Central memory CD8-positive, alpha-beta T cell (primary cell): ENCODE data around the gene MLST8.

ENCODE experiments used
- ATAC-seq: fragments of 150-1000 bp; cut with Tn5 transposase; replicated peaks from 2 replicates; pipeline ENCODE4 v1.10.0; 2022; ENCODE audit warnings: mild to moderate bottlenecking, moderate FRiP score, moderate number of reproducible peaks; ENCODE audit not compliant: poor library complexity, severe bottlenecking; ENCODE audit errors: extremely low read depth
- DNase-seq, 2 donors: peaks; one replicate each; pipeline ENCODE4 v3.0.0; 2021; ENCODE audit warnings: low spot score in 2 of 2
- H3K27ac Mint-ChIP-seq: one replicate; pipeline ENCODE4 v1.8.0; 2022; ENCODE audit warnings: low read depth, mild to moderate bottlenecking, moderate library complexity, mixed read lengths
- H3K27me3 Mint-ChIP-seq: one replicate; pipeline ENCODE4 v1.8.0; 2022; ENCODE audit warnings: mixed read lengths
- H3K36me3 Mint-ChIP-seq: one replicate; pipeline ENCODE4 v1.8.0; 2022; ENCODE audit warnings: mild to moderate bottlenecking, moderate library complexity, mixed read lengths; ENCODE audit not compliant: insufficient read depth
- H3K4me1 Mint-ChIP-seq: one replicate; pipeline ENCODE4 v1.8.0; 2022; ENCODE audit warnings: mixed read lengths
- H3K4me3 Mint-ChIP-seq: one replicate; pipeline ENCODE4 v1.8.0; 2022; ENCODE audit warnings: mild to moderate bottlenecking, moderate library complexity, mixed read lengths
- H3K9me3 Mint-ChIP-seq: one replicate; pipeline ENCODE4 v1.8.0; 2022; ENCODE audit warnings: mixed read lengths

MLST8 gene

GRCh38 chr16:2188395-2188794 is 16.9 kb upstream of the MLST8 start:
- Mint-ChIP-seq H3K27ac (no peak overlapping the region), H3K36me3 (peaks cover 2% of the 10 kb centered on the region), H3K9me3 (no peaks in the 10 kb centered on the region), H3K27me3 (no peaks in the 10 kb centered on the region), H3K4me1 (no peaks in the 10 kb centered on the region), H3K4me3 (no peak overlapping the region)
- DNase-seq (no peak), ATAC-seq (no peak)

GRCh38 chr16:2189252-2189893 is 15.9 kb upstream of the MLST8 start:
- no peaks in the 10 kb centered on the region for H3K9me3 Mint-ChIP-seq
- H3K4me1 Mint-ChIP-seq = no peaks in the 10 kb centered on the region

GRCh38 chr16:2190002-2190658 is 15.1 kb upstream of the MLST8 start:
- DNase-seq = no peak
- no peak for ATAC-seq
- Mint-ChIP-seq H3K36me3 (peaks cover 3% of the 10 kb centered on the region), H3K4me3 (no peak overlapping the region), H3K27me3 (peaks cover 9% of the 10 kb centered on the region), H3K27ac (no peak overlapping the region), H3K9me3 (no peaks in the 10 kb centered on the region), H3K4me1 (no peaks in the 10 kb centered on the region)

More at GRCh38 chr16:2189252-2189893, 15.9 kb upstream of the MLST8 start:
- no peak overlapping the region for H3K27ac Mint-ChIP-seq
- H3K27me3 Mint-ChIP-seq = peaks cover 1% of the 10 kb centered on the region
- DNase-seq (no peak), ATAC-seq (no peak)
- H3K36me3 Mint-ChIP-seq = peaks cover 2% of the 10 kb centered on the region
- H3K4me3 Mint-ChIP-seq = no peak overlapping the region

- H3K27me3 Mint-ChIP-seq = peaks cover 12% of the 10 kb centered on the region
- peaks cover 3% of the 10 kb centered on the region for H3K36me3 Mint-ChIP-seq
- no peak for ATAC-seq
- no peak overlapping the region for H3K4me3 Mint-ChIP-seq
- H3K27ac Mint-ChIP-seq = no peak overlapping the region
- no peaks in the 10 kb centered on the region for H3K9me3 Mint-ChIP-seq
- no peak for DNase-seq
- H3K4me1 Mint-ChIP-seq = no peaks in the 10 kb centered on the region
Measured at GRCh38 chr16:2190659-2191445, 14.4 kb upstream of the MLST8 start.

GRCh38 chr16:2191446-2191706 is 13.9 kb upstream of the MLST8 start:
- H3K36me3 Mint-ChIP-seq = peaks cover 2% of the 10 kb centered on the region
- no peak overlapping the region for H3K27ac Mint-ChIP-seq
- H3K9me3 Mint-ChIP-seq = no peaks in the 10 kb centered on the region
- no peak for DNase-seq
- no peak overlapping the region for H3K4me3 Mint-ChIP-seq
- ATAC-seq = no peak
- no peaks in the 10 kb centered on the region for H3K4me1 Mint-ChIP-seq
- peaks cover 12% of the 10 kb centered on the region for H3K27me3 Mint-ChIP-seq

- DNase-seq (no peak), ATAC-seq (no peak)
- peaks cover 1% of the 10 kb centered on the region for H3K36me3 Mint-ChIP-seq
- peaks cover 35% of the 10 kb centered on the region for H3K27me3 Mint-ChIP-seq
- H3K27ac Mint-ChIP-seq = no peak overlapping the region
- H3K4me3 Mint-ChIP-seq = peak overlapping the region; percentile 44
- H3K9me3 Mint-ChIP-seq = no peaks in the 10 kb centered on the region
- H3K4me1 Mint-ChIP-seq = no peaks in the 10 kb centered on the region
Measured at GRCh38 chr16:2194166-2194834, 11.0 kb upstream of the MLST8 start.

- Mint-ChIP-seq H3K27me3 (peaks cover 35% of the 10 kb centered on the region), H3K4me1 (no peaks in the 10 kb centered on the region), H3K27ac (no peak overlapping the region), H3K4me3 (peak overlapping the region; percentile 44), H3K9me3 (no peaks in the 10 kb centered on the region), H3K36me3 (peaks cover 1% of the 10 kb centered on the region)
- peak; percentile 70 for ATAC-seq
- peak in 1 of 2 donors; percentile 29 for DNase-seq
Measured at GRCh38 chr16:2194852-2195321, 10.4 kb upstream of the MLST8 start.

- no peaks in the 10 kb centered on the region for H3K9me3 Mint-ChIP-seq
- DNase-seq (no peak), ATAC-seq (no peak)
- H3K4me1 Mint-ChIP-seq = no peaks in the 10 kb centered on the region
- H3K36me3 Mint-ChIP-seq = peaks cover 1% of the 10 kb centered on the region
- no peak overlapping the region for H3K27ac Mint-ChIP-seq
- peaks cover 35% of the 10 kb centered on the region for H3K27me3 Mint-ChIP-seq
- H3K4me3 Mint-ChIP-seq = peak overlapping the region; percentile 44
Measured at GRCh38 chr16:2195322-2196161, 9.7 kb upstream of the MLST8 start.

GRCh38 chr16:2196162-2196980 is 8.9 kb upstream of the MLST8 start, which contains the start of gene CASKIN1:
Gene CASKIN1, minus strand, starts transcription at chr16:2196605. Its CDS starts 173 bp downstream, at chr16:2196432.
- Mint-ChIP-seq H3K4me1 (no peaks in the 10 kb centered on the region), H3K27me3 (peaks cover 35% of the 10 kb centered on the region), H3K36me3 (peaks cover 1% of the 10 kb centered on the region), H3K27ac (no peak within 1 kb of the TSS), H3K9me3 (no peaks in the 10 kb centered on the region), H3K4me3 (peak within 1 kb of the TSS; percentile 66)
- no peak for DNase-seq
- peak; percentile 27 for ATAC-seq

GRCh38 chr16:2196981-2197511 is 8.2 kb upstream of the MLST8 start:
- peaks cover 35% of the 10 kb centered on the region for H3K27me3 Mint-ChIP-seq
- H3K36me3 Mint-ChIP-seq = peaks cover 1% of the 10 kb centered on the region
- no peak for DNase-seq
- H3K4me3 Mint-ChIP-seq = peak overlapping the region; percentile 66
- ATAC-seq = no peak
- no peaks in the 10 kb centered on the region for H3K4me1 Mint-ChIP-seq
- H3K27ac Mint-ChIP-seq = no peak overlapping the region
- no peaks in the 10 kb centered on the region for H3K9me3 Mint-ChIP-seq

- no peak for DNase-seq
- peak overlapping the region; percentile 66 for H3K4me3 Mint-ChIP-seq
- ATAC-seq = no peak
- no peaks in the 10 kb centered on the region for H3K4me1 Mint-ChIP-seq
- H3K36me3 Mint-ChIP-seq = peaks cover 1% of the 10 kb centered on the region
- no peaks in the 10 kb centered on the region for H3K9me3 Mint-ChIP-seq
- H3K27me3 Mint-ChIP-seq = peaks cover 35% of the 10 kb centered on the region
- H3K27ac Mint-ChIP-seq = no peak overlapping the region
Measured at GRCh38 chr16:2197765-2198164, 7.5 kb upstream of the MLST8 start.
